NCI-H82 treated with DMSO at 0.1 percent for 48 hours (cell line): ENCODE results near the gene LCE1D.

Experiments used
- DNase-seq: peaks from one replicate; lab custom pipeline; 2025; ENCODE audit not compliant: unreplicated experiment; lab: John Stamatoyannopoulos, UW

Gene LCE1D

GRCh38 chr1:152811671-152812070, 15.2 kb downstream of the LCE1D start, which contains the start of gene LCE1B:
TSS of gene LCE1B (plus strand) at chr1:152811971. CDS start at chr1:152812447, 476 bp downstream.
- no peak for DNase-seq

DNA sequence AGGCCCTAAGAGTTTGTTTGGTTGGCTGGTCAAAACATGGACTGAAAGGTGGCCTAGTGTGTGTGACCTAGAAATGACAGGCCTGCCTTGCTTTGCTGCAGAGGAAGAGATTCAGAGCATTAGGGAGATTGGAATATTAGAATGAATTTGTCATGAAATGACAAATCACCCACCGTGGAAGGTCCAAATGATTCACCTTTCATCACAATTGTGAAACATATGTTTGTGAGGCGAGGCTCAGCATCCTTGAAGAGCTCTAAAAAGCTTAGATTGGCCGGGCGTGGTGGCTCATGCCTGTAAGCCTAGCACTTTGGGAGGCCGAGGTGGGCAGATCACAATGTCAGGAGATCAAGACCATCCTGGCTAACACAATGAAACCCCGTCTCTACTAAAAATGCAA, 20.8 kb downstream of the LCE1D start:
- DNase-seq, result no peak

DNA sequence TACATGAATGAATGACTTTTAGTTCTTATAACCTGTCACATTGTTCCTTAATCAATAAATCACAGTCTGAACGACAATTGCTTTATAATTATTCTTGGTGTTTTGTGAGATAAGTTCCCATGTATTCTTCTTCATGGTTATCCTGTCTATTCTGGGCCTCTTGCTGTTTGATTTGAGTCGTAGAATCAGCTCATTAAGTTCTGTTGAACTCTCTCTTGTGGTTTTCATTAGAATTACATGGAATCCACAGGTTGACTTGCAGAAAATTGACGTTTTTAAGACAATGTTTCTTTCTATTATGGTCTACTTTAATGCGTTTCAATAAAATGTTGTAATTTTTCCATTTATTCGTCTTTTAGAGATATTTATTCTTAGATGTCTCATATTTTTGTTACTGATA, 26.8 kb downstream of the LCE1D start:
- DNase-seq, result no peak

GRCh38 chr1:152824964-152825363, 28.4 kb downstream of the LCE1D start:
- DNase-seq, result no peak

DNA sequence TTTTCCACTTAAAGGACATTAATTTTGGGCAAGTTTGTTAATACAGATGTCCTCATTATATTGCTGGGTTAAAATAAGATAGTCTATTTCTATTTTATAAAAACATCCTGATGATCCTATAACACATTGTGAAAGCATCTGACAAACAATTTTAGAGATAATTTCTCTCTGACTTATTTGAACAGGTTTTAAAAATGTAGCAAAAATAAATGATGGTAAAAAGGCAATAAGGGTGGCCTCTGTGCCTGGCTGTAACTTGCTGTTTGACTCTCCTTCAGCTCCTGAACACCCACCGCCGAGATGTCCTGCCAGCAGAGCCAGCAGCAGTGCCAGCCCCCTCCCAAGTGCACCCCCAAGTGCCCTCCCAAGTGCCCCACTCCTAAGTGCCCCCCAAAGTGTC, 30.7 kb downstream of the LCE1D start, which contains the start of gene LCE1A:
Gene LCE1A (plus strand): TSS at position 301 of the 400 bp plus-strand sequence. CDS start 0 bp downstream, at position 301.
- no peak for DNase-seq

DNA sequence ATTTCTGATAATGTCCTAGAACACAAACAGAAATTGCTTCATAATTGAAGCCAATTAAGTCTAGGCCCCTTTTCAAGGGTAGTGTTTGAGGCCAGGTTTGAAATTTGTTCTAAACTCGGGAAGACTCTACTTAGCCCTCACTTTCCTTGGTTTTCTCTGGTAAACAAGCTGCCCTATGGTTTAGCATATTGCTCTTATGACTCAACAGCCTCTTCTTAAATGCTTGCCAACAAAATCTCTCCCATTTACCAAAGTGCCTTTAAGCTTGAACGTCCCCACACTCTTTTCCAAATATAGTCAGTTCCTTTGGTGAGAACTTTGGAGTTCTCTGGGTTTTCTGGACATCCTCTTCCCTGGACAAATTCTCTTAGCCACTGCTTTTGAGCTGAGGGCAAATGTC, 40.3 kb downstream of the LCE1D start:
- DNase-seq, result no peak

DNA sequence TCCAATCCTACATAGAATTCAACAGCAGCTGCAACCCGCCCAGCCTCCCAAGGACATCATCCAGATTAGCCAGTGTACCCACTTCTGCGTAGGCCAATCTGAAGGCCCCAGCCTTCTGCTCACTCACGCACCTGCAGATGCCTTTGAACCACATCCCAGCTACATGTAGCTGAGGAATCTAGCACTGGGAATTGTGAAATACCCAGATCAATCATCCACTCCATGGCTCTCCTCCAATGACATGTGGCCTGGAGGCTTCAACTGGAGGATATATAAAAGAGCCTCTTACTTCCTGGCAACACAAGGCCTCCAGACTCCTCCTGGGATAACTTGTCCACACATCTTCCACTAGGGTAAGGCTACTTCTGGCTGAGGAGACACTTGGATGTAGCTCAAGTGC, 46.0 kb downstream of the LCE1D start, which contains the start of gene LCE6A:
Gene LCE6A (plus strand): TSS at position 301 of the 400 bp plus-strand sequence. CDS start 665 bp downstream, outside the sequence.
- DNase-seq, result no peak
